ENCODE results near the gene ZNFX1. TPM values are rescaled to one million over a fixed set of nuclear protein-coding genes. Genes with fewer than 3 reads are reported as not detected.
"Not testable (repeated sequence)": the region's sequence is repeated elsewhere in the genome, so short reads cannot be mapped to it uniquely, and the experiment has no call there.

Gene ZNFX1
- 22.2 TPM for total RNA-seq
- polyA plus RNA-seq, result 17.2 TPM

DNA sequence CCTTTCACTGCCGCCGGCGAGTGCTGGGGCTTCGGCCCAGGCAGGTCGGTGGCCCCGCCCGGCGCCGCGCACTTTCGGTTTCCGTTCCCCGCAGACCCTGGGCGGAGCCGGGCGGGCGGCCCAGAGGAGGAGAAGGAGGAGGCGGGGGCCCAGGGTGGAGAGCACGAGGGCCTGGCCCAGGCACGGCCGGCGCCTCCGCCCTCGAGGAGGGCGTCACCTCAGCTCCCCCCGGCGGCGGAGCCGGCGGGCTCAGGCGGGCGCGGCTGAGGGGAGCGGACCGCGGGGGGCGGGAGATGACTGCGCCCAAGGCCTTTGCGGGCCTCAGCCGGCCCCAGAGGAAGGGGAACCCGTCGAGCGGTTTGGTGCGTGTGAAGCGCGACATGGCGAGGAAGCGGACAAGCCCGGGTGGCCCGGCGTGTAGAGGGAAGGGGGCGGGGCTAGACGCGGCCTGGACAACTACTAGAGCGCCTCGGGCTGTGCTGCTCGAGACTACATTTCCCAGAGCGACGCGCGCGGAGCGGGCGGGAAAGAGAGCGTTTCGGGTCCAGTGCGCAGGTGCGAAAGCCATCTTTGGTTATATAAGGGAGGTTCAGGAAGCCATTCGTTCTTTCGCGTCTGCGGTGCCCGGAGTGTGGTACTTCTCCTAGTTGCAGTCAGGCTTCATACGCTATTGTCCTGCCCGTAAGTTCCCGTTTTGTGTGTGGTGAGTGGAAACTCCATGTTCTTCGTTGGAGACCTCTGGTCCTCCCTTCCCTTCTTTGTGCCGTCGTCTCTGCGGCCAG lies at the start of gene ZNFX1:
ZNFX1 (minus strand) TSS at position 22 of the 782 bp plus-strand sequence. CDS start 2,218 bp downstream, outside the sequence.
- Histone ChIP-seq H3K27ac (ENCODE audit: low read depth) (peak within 1 kb of the TSS; percentile 91), H3K4me1 (ENCODE audit: insufficient read depth) (peaks cover 4% of the 10 kb centered on the region), H3K4me3 (ENCODE audit: low read depth, low read length) (peak within 1 kb of the TSS; percentile 97), H3K36me3 (ENCODE audit: insufficient read depth) (peaks cover 16% of the 10 kb centered on the region)
- peak; percentile 97 for DNase-seq (ENCODE audit: extremely low spot score)
- under 1% methylated on average over 80 of the region's 80 CpGs for WGBS

DNA sequence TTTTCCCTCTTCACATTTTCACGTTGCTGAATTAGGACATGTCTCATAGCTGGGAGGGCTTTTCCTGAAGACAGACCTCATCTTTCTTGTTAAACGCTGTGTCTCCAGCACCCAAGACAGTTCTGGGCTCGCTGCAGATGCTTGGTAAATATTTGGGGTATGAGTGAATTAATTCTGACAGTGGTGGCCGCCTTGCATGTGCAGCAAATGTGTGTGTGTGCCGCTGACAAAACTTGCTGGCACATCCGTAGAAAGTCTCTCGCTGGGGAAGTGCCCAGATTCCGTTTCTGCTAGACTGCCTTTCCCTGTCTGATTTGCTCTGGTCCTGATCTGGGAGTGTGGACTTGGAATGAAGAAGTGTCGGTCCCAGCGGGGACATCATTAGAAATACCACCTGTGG lies 48.2 kb upstream of the ZNFX1 start:
- WGBS, result 21% methylated on average over 10 of the region's 10 CpGs
- Histone ChIP-seq H3K36me3 (ENCODE audit: insufficient read depth) (no peaks in the 10 kb centered on the region), H3K4me1 (ENCODE audit: insufficient read depth) (no peaks in the 10 kb centered on the region), H3K4me3 (ENCODE audit: low read depth, low read length) (no peak overlapping the region), H3K27ac (ENCODE audit: low read depth) (no peak overlapping the region)
- DNase-seq (ENCODE audit: extremely low spot score), result no peak

DNA sequence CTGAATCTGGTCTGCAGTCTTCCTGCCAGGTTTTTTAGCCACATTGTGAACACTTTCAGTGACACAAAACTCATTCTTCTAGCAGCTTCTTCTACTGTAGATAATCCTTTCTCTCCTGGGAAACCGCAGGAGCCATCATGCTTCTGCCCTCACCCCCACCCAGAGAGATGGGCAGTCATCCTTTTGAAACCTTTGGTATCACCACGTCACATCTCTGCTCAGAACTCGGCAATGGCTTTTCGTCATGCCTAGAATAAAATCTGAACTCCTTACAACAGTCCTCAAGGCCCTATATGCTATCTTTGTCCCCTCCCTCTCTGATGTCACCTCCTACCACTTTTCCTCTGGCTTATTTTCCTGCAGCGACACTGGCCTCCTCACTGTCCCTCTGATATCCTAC lies 46.4 kb upstream of the ZNFX1 start:
- DNase-seq (ENCODE audit: extremely low spot score), result no peak
- WGBS, result 91% methylated on average over 5 of the region's 5 CpGs
- Histone ChIP-seq H3K4me3 (ENCODE audit: low read depth, low read length) (no peak overlapping the region), H3K4me1 (ENCODE audit: insufficient read depth) (no peaks in the 10 kb centered on the region), H3K27ac (ENCODE audit: low read depth) (no peak overlapping the region), H3K36me3 (ENCODE audit: insufficient read depth) (no peaks in the 10 kb centered on the region)

DNA sequence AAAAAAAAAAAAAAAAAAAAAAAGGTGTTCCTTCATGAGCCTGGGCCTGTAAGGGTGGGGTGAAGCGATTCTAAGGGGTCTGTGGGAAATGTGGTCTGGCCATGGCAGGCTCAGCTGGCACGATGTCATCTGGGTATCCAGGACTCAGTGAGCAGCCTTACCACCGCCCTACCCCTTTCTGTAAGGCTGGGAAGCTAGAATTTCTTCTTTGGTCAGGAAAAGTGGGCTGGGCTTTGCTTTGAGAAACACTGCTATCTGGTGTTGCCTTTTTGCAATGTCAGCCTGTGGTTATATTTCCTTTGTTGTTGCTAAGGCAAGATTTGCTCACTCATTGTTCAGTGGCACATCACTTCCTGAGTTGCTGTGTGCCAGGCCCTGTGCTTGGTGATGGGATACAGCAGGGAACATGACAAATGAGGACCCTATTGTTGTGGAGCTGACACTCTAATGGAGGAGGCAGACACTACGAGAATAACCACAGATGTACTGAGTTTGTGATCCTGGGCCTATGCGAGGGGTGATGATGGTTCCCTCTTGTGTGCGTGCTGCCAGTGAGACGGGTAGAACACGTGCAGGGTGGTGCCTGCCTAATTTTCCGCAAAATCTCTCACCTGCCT lies 45.9 kb upstream of the ZNFX1 start:
- H3K27ac ChIP-seq (ENCODE audit: low read depth), result no peak overlapping the region
- DNase-seq (ENCODE audit: extremely low spot score), result peak; percentile 46
- no peaks in the 10 kb centered on the region for H3K36me3 ChIP-seq (ENCODE audit: insufficient read depth)
- no peaks in the 10 kb centered on the region for H3K4me1 ChIP-seq (ENCODE audit: insufficient read depth)
- 56% methylated on average over 9 of the region's 9 CpGs for WGBS
- no peak overlapping the region for H3K4me3 ChIP-seq (ENCODE audit: low read depth, low read length)

DNA sequence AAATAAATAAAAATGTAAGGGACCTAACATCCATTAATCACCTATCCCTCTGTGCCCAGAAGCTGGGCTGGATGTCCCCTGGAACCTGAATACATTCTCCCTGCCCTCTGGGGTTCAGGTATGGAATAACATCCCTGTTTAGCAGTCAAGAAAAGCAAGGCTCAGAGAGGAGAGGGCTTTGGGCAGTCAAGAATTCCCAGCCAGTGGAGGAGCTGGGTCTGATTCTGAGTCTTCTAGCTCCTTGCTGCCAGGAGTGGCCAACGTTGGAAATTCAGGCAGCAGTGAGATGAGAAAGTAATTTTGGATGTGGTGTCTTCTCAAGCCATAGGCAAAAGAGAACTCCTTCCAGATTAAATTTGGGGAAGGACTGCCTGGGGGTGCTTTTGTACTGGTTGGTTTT lies 42.6 kb upstream of the ZNFX1 start:
- H3K4me3 ChIP-seq (ENCODE audit: low read depth, low read length), result no peak overlapping the region
- WGBS, result 3% methylated on average over 1 of the region's 1 CpG
- DNase-seq (ENCODE audit: extremely low spot score), result no peak
- H3K4me1 ChIP-seq (ENCODE audit: insufficient read depth), result no peaks in the 10 kb centered on the region
- no peaks in the 10 kb centered on the region for H3K36me3 ChIP-seq (ENCODE audit: insufficient read depth)
- H3K27ac ChIP-seq (ENCODE audit: low read depth), result no peak overlapping the region

DNA sequence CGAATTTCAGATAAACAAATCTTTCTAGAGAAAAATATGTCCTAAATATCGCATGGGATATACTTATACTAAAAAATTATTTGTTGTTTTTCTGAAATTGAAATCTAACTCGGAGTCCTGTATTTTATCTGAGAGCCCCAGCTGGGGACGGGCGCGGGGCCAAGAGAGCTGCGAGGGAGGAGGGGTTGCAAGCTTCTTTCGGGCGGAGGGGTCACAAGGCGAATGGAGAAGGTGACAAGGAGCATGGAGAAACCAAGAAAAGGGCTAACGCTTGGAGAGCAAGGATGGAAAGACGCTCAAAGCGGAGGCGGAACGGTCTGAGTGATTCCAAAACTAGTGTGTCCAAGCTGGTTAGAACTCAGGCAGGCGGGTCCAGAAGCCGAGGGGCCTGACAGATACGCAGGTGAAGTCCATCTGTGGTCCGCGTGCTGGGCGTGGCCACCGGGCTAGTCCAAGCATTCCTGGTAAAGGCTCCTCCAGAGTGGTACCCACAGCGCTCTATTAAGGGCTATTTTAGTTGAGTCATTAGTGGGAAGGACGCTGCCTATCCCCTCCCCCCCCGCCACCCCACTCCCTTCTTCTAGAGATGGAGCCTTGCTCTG lies 41.5 kb upstream of the ZNFX1 start:
- WGBS, result 19% methylated on average over 25 of the region's 25 CpGs

DNA sequence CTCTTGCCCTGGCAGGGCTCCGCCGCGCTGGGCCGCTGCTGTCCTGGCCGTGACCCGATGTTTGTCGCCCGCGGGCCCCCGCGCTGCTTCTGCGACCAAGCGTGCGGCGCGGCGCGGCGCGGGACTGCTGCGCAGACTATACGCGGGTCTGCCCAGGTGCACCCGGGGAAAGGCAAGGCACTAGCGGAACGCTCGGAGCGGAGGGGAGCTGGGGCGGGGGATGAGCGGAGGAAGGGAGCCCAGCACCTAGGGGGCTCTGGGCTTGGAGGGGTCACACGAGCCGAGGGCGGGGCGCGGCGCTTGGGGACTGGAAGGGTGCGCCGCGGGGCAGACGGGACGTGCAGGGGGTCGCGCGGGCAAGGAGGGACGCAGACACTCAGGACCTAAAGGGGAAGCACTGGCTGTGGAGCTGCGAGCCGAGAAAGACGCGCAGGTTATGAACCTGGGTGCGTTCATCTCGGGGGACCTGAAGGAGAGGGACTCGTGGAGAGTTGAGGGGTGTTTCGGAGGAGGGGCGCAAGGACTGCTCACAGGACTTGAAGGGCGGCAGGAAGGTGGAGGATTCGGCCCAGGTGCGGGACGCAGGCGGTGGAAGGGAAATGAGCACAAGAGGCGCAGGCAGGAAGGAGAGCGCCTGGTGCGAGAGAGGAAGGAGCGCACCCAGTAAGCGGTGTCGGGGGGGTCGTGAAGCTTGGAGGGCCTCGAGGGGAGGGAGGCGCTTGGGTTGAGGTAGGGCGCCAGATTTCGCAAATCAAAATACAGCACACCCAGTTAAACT lies 40.8 kb upstream of the ZNFX1 start:
- peak overlapping the region; percentile 6 for H3K4me3 ChIP-seq (ENCODE audit: low read depth, low read length)
- H3K27ac ChIP-seq (ENCODE audit: low read depth), result no peak overlapping the region
- no peak for DNase-seq (ENCODE audit: extremely low spot score)
- no peaks in the 10 kb centered on the region for H3K4me1 ChIP-seq (ENCODE audit: insufficient read depth)
- WGBS, result under 1% methylated on average over 70 of the region's 70 CpGs
- H3K36me3 ChIP-seq (ENCODE audit: insufficient read depth), result no peaks in the 10 kb centered on the region

More for the DNA sequence above, 41.5 kb upstream of the ZNFX1 start:
- no peak for DNase-seq (ENCODE audit: extremely low spot score)
- Histone ChIP-seq H3K27ac (ENCODE audit: low read depth) (no peak overlapping the region), H3K4me3 (ENCODE audit: low read depth, low read length) (peak overlapping the region; percentile 6), H3K4me1 (ENCODE audit: insufficient read depth) (no peaks in the 10 kb centered on the region), H3K36me3 (ENCODE audit: insufficient read depth) (no peaks in the 10 kb centered on the region)

DNA sequence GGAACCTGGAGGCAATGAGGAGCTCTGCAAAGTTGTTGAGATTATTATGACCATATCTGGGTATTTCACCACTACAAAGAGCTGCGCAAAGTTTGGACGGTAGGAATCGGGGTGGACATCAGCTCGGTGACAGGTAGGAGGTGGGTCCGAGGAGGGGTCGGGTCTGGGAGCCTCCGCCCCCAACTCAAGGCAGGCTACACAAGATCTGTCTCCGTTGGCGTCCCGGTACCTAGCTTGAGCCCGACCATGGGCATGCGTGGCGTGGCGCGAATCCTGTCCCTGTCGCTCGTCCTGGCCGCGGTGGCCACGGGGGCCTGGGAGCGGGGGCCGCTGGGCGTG lies 40.2 kb upstream of the ZNFX1 start:
- Histone ChIP-seq H3K4me1 (ENCODE audit: insufficient read depth) (no peaks in the 10 kb centered on the region), H3K36me3 (ENCODE audit: insufficient read depth) (no peaks in the 10 kb centered on the region), H3K27ac (ENCODE audit: low read depth) (no peak overlapping the region), H3K4me3 (ENCODE audit: low read depth, low read length) (peak overlapping the region; percentile 6)
- WGBS, result 4% methylated on average over 23 of the region's 23 CpGs
- no peak for DNase-seq (ENCODE audit: extremely low spot score)

DNA sequence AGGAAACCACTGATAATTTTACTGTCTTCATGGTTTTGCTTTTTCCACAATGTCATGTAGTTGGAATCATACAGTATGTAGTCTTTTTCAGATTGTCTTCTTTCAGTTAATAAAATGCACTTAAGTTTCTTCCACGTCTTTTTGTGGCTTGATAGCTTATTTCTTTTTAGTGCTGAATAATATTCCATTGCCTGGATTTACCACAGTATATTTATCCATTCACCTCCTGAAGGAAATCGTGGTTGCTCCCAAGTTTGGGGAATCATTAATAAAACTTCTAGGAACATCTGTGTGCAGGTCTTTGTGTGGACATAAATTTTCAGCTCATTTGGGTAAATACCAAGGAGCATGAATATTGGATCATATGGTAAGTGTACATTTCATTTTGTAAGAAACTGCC lies 38.8 kb upstream of the ZNFX1 start:
- 61% methylated on average over 2 of the region's 2 CpGs for WGBS
- no peak for DNase-seq (ENCODE audit: extremely low spot score)
- Histone ChIP-seq H3K27ac (ENCODE audit: low read depth) (no peak overlapping the region), H3K36me3 (ENCODE audit: insufficient read depth) (no peaks in the 10 kb centered on the region), H3K4me3 (ENCODE audit: low read depth, low read length) (no peak overlapping the region), H3K4me1 (ENCODE audit: insufficient read depth) (no peaks in the 10 kb centered on the region)

DNA sequence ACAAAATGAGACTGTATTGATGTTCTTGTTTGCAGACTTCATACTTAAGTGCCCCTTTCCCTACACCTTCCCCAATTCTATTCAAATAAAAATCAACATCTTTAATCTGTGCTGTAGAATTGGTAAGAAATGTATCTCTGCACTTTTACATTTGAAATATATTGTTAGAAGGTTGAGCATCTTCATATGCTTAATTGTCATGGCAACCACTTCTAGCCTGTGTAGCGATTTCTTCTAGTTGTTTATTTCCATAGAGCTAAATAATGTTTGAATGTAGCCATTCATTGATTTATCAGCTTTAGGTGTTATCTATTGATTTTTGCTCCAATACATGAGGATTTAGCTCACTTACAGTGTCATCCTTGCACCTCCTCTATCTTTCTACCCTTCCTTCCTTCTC lies 37.7 kb upstream of the ZNFX1 start:
- Histone ChIP-seq H3K4me3 (ENCODE audit: low read depth, low read length) (no peak overlapping the region), H3K36me3 (ENCODE audit: insufficient read depth) (no peaks in the 10 kb centered on the region), H3K27ac (ENCODE audit: low read depth) (no peak overlapping the region), H3K4me1 (ENCODE audit: insufficient read depth) (no peaks in the 10 kb centered on the region)
- DNase-seq (ENCODE audit: extremely low spot score), result no peak
- WGBS, result 52% methylated on average over 1 of the region's 1 CpG

DNA sequence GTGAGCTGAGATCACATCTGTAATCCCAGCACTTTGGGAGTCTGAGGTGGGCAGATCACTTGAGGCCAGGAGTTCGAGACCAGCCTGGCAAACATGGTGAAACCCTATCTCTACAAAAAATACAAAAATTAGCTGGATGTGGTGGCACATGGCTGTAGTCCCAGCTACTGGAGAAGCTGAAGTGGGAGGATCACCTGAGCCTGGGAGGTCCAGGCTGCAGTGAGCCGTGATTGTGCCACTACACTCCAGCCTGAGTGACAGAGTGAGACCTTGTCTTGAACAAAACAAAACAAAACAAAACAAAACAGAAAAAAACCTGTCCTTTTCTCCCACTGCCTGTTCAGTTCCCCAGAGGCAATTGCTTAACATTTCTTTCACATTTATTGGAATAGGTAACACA lies 36.2 kb upstream of the ZNFX1 start:
- DNase-seq (ENCODE audit: extremely low spot score); H3K4me1 ChIP-seq (ENCODE audit: insufficient read depth); H3K36me3 ChIP-seq (ENCODE audit: insufficient read depth); H3K4me3 ChIP-seq (ENCODE audit: low read depth, low read length); H3K27ac ChIP-seq (ENCODE audit: low read depth): not testable (repeated sequence)
- WGBS, result 79% methylated on average over 2 of the region's 2 CpGs

DNA sequence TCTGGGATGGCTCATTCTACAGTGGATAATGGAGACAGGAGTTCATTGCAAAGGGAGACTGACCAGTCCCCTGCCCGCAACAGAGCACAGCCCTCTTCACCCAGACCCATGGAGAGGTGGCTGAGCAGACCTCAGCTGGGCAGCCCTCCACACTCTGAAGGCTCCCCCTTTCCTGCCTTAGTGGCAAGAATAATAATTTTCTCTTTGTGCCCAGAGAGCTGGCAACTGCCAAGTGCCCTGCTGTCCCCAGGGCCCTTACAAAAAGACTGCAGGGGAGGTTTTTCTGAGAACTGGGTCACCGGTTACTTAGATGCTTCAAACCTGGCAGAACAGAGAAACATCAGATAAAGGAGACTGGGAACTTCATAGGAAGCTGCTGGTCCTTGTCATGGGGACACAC lies 35.4 kb upstream of the ZNFX1 start:
- H3K27ac ChIP-seq (ENCODE audit: low read depth), result no peak overlapping the region
- WGBS, result 79% methylated on average over 2 of the region's 2 CpGs
- DNase-seq (ENCODE audit: extremely low spot score), result no peak
- no peak overlapping the region for H3K4me3 ChIP-seq (ENCODE audit: low read depth, low read length)
- H3K36me3 ChIP-seq (ENCODE audit: insufficient read depth), result no peaks in the 10 kb centered on the region
- no peaks in the 10 kb centered on the region for H3K4me1 ChIP-seq (ENCODE audit: insufficient read depth)

DNA sequence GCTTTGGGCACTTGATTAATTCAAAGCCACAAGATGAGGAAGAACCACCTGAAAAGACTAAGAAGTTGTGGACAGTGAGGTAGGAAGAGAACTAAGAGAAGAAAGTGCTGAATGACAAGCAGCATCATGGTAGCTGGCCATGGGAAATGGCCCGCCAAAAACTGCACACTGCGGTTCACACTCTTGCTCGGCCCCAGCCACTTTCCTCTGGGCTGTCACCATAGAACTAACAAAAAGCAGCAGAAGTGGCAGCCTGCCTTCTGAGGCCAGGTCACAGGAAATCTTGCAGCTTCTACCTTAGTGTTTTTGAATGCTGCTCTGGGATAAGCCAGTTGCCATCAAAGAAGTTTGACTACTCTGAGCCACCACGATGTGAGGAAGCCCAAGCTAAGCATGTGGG lies 34.8 kb upstream of the ZNFX1 start:
- no peak overlapping the region for H3K4me3 ChIP-seq (ENCODE audit: low read depth, low read length)
- DNase-seq (ENCODE audit: extremely low spot score), result no peak

More for the DNA sequence above, 34.8 kb upstream of the ZNFX1 start:
- no peaks in the 10 kb centered on the region for H3K4me1 ChIP-seq (ENCODE audit: insufficient read depth)
- no peaks in the 10 kb centered on the region for H3K36me3 ChIP-seq (ENCODE audit: insufficient read depth)
- WGBS, result 89% methylated on average over 4 of the region's 4 CpGs
- no peak overlapping the region for H3K27ac ChIP-seq (ENCODE audit: low read depth)

Measured in urinary bladder (tissue), 4 donors.